Activated CD4-positive, alpha-beta T cell treated with anti-CD3 and anti-CD28 coated beads, Interleukin-2, amount 10 ng/mL, durations not matched to agents 7 days and 5 days (primary cell): Measurements from ENCODE around the gene SFT2D2. TPM values are rescaled to one million over a fixed set of nuclear protein-coding genes. Genes with fewer than 3 reads are reported as not detected.
"Not testable (repeated sequence)": the region's sequence is repeated elsewhere in the genome, so short reads cannot be mapped to it uniquely, and the experiment has no call there.

Experiments used
- CTCF ChIA-PET: fragments of 350-600 bp; sonication (Branson Sonifier 250); formaldehyde crosslinking; loops from one replicate; lab custom pipeline; 2021; ENCODE audit warnings: antibody characterized with exemption; lab: Charles Lee
- POLR2A ChIA-PET: fragments of 350-600 bp; sonication (Branson Sonifier 250); formaldehyde crosslinking; loops from one replicate; lab custom pipeline; 2021; ENCODE audit warnings: antibody characterized with exemption; lab: Charles Lee
- DNase-seq: peaks from one replicate; pipeline ENCODE4 v3.0.0-alpha.2; 2020
- H3K27ac Mint-ChIP-seq: one replicate; pipeline ENCODE4 v1.8.0; 2021; ENCODE audit warnings: mild to moderate bottlenecking, moderate library complexity, mixed read lengths
- H3K27me3 Mint-ChIP-seq: one replicate; pipeline ENCODE4 v1.8.0; 2021; ENCODE audit warnings: mixed read lengths
- H3K36me3 Mint-ChIP-seq: one replicate; pipeline ENCODE4 v1.8.0; 2021; ENCODE audit warnings: low read depth, mixed read lengths
- H3K4me1 Mint-ChIP-seq: one replicate; pipeline ENCODE4 v1.8.0; 2021; ENCODE audit warnings: mixed read lengths
- H3K4me3 Mint-ChIP-seq: one replicate; pipeline ENCODE4 v1.8.0; 2021; ENCODE audit warnings: mild to moderate bottlenecking, moderate library complexity, mixed read lengths
- H3K9me3 Mint-ChIP-seq: one replicate; pipeline ENCODE4 v1.8.0; 2021; ENCODE audit warnings: mixed read lengths
- total RNA-seq, 2 experiments: library from RNA; stranded (reverse); gene quantifications; one replicate each; pipeline ENCODE4 v1.2.3, GENCODE V29; 2021

The SFT2D2 gene
- total RNA-seq, 2 experiments from 2014 or later: 62.2 to 68.3 TPM

DNA sequence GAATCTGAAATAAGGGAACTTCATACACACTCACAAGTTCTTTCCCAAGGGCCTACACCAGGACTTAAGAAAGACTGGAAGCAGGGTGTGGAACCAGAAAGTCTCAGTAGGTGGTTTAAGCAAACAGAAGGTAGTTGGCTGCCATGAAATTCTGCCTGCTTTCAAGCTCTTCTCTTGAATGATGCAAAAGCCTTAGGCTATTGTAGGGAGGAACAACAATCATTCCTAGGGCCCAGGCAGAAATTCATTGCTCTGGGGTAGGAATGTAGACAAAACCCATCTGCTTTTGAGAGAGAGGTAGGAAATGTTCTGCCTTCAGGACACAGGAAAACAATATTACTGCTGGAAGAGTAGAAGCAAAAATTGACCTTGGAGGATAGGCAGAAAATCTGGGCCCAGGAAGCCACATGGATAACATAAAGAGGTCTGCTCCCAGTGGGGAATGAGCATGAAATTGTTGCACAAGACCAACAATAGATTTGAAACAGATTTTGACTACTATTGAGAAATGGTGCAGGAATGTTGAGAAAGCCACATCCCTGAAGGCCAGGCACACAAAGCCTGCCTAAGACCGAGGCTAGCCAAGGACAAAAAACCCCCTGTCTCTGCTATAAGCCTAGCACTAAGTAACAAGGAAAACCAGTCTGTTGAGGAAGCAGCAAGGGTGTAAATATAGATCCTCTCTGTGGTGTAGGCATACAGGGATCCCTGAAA, 22.7 kb upstream of the SFT2D2 start:
- Mint-ChIP-seq H3K36me3 (peaks cover 56% of the 10 kb centered on the region), H3K4me1 (no peaks in the 10 kb centered on the region), H3K27me3 (no peaks in the 10 kb centered on the region), H3K27ac (no peak overlapping the region), H3K9me3 (peaks cover 2% of the 10 kb centered on the region), H3K4me3 (no peak overlapping the region)
- ChIA-PET POLR2A (no interaction called here), CTCF (no interaction called here)
- DNase-seq: no peak

DNA sequence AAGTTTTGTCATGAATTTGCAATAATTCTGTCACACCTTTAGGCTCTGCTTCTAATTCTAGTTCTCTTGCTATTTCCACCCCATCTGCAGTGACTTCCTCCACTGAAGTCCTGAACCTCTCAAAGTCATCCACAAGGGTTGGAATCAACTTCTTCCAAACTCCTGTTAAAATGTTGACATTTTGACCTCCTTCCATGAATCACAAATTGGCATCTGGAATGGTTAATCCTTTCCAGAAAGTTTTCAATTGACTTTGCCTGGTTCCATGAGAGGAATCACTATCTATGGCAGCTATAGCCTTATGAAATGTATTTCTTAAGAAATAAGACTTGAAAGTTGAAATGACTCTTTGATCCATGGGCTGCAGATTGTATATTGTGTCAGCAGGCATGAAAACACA, 19.7 kb upstream of the SFT2D2 start:
- ChIA-PET POLR2A (no interaction called here), CTCF (interaction anchor here (0.6 to 1.4 kb wide), 5 partner anchors 12 to 142 kb away, joined by 3 to 4 read pairs (median 3); no protein-coding TSS in a partner anchor)
- no peak overlapping the region for H3K4me3 Mint-ChIP-seq
- H3K27me3 Mint-ChIP-seq: no peaks in the 10 kb centered on the region
- H3K27ac Mint-ChIP-seq: no peak overlapping the region
- DNase-seq: no peak
- H3K4me1 Mint-ChIP-seq: no peaks in the 10 kb centered on the region
- H3K9me3 Mint-ChIP-seq: peaks cover 13% of the 10 kb centered on the region
- H3K36me3 Mint-ChIP-seq: peaks cover 37% of the 10 kb centered on the region

GRCh38 chr1:168207673-168208072, 18.1 kb upstream of the SFT2D2 start:
- Mint-ChIP-seq H3K9me3 (peaks cover 17% of the 10 kb centered on the region), H3K36me3 (peaks cover 25% of the 10 kb centered on the region)
- H3K27ac Mint-ChIP-seq, CTCF ChIA-PET, H3K4me3 Mint-ChIP-seq, POLR2A ChIA-PET, H3K4me1 Mint-ChIP-seq, H3K27me3 Mint-ChIP-seq, DNase-seq: not testable (repeated sequence)

- peaks cover 2% of the 10 kb centered on the region for H3K4me1 Mint-ChIP-seq
- no peak overlapping the region for H3K27ac Mint-ChIP-seq
- ChIA-PET POLR2A (no interaction called here), CTCF (no interaction called here)
- no peaks in the 10 kb centered on the region for H3K27me3 Mint-ChIP-seq
- no peak overlapping the region for H3K4me3 Mint-ChIP-seq
- no peak for DNase-seq
- peaks cover 9% of the 10 kb centered on the region for H3K36me3 Mint-ChIP-seq
- peaks cover 16% of the 10 kb centered on the region for H3K9me3 Mint-ChIP-seq
These were observed 15.5 kb upstream of the SFT2D2 start for GRCh38 chr1:168210312-168210711.

DNA sequence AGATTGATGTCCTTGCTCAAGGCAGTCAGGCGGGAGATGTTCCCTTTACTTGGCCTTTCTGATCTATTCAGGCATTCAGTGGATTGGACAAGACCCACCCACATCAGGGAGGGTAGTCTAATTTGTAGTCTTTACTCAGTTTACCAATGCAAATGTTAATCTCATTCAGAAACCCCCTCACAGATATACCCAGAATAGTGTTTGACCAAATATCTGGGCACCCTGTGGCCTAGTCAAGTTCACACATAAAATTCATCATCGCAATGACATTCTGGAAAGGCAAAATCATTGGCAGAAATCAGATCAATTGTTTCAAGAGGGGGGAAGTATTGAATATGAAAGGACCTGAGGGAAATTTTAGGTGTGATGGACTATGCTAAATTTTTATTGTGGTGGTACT, 12.5 kb upstream of the SFT2D2 start:
- Mint-ChIP-seq H3K27me3 (peaks cover 2% of the 10 kb centered on the region), H3K4me1 (peaks cover 2% of the 10 kb centered on the region), H3K36me3 (no peaks in the 10 kb centered on the region), H3K4me3 (no peak overlapping the region), H3K27ac (no peak overlapping the region), H3K9me3 (peaks cover 16% of the 10 kb centered on the region)
- ChIA-PET POLR2A (no interaction called here), CTCF (no interaction called here)
- no peak for DNase-seq

GRCh38 chr1:168216171-168216570, 9.6 kb upstream of the SFT2D2 start:
- DNase-seq: no peak
- ChIA-PET CTCF (no interaction called here), POLR2A (no interaction called here)
- H3K36me3 Mint-ChIP-seq: no peaks in the 10 kb centered on the region
- H3K4me3 Mint-ChIP-seq: no peak overlapping the region
- H3K27me3 Mint-ChIP-seq: peaks cover 2% of the 10 kb centered on the region
- no peak overlapping the region for H3K27ac Mint-ChIP-seq
- peaks cover 4% of the 10 kb centered on the region for H3K9me3 Mint-ChIP-seq
- peaks cover 2% of the 10 kb centered on the region for H3K4me1 Mint-ChIP-seq

DNA sequence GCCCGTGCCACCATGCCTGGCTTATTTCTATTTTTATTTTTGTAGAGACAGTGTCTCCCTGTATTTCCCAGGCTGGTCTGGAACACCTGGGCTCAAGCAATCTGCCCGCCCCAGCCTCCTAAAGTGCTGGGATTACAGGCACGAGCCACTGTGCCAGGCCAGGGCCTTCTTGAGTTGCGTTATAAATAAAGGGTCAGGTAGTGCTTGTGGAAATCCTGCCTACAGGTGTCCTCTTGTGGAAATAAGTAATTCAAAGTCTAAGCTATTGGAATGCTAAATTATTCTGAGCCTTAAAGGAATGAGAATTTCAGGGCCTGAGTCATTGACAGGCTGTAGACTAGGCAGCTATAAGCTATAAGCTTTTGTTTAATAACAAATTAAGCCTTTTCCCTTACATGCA, 8.1 kb upstream of the SFT2D2 start:
- POLR2A ChIA-PET: no interaction called here
- no peak for DNase-seq
- no peaks in the 10 kb centered on the region for H3K36me3 Mint-ChIP-seq
- CTCF ChIA-PET: interaction anchor here (0.7 to 1.6 kb wide), 2 partner anchors 11 to 43 kb away, joined by 3 to 4 read pairs; no protein-coding TSS in a partner anchor
- H3K27ac Mint-ChIP-seq: no peak overlapping the region
- H3K4me3 Mint-ChIP-seq: no peak overlapping the region
- no peaks in the 10 kb centered on the region for H3K9me3 Mint-ChIP-seq
- peaks cover 2% of the 10 kb centered on the region for H3K27me3 Mint-ChIP-seq
- H3K4me1 Mint-ChIP-seq: no peaks in the 10 kb centered on the region

DNA sequence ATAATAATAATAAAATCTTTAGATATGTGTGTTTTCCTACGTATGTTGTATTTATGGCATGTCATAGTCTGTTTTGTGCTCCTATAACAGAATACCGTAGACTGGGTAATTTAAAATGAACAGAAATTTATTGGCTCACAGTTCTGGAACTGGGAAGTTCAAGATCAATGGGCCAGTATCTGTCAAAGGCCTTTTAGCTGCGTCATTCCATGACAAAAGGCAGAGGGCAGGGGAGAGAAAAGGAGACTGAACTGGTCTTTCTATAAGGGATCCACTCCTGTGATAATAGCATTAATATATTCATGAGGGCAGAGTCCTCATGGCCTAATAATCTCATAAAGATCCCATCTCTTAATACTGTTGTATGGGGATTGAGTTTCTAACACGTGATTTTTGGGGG, 7.1 kb upstream of the SFT2D2 start:
- Mint-ChIP-seq H3K27me3 (peaks cover 5% of the 10 kb centered on the region), H3K4me3 (no peak overlapping the region), H3K36me3 (no peaks in the 10 kb centered on the region), H3K4me1 (peaks cover 2% of the 10 kb centered on the region), H3K27ac (no peak overlapping the region), H3K9me3 (no peaks in the 10 kb centered on the region)
- no peak for DNase-seq
- CTCF ChIA-PET: interaction anchor here (1.1 to 1.3 kb wide), 2 partner anchors 17 to 28 kb away, joined by 3 to 4 read pairs; no protein-coding TSS in a partner anchor
- POLR2A ChIA-PET: no interaction called here

GRCh38 chr1:168220470-168220871, 5.3 kb upstream of the SFT2D2 start:
- Mint-ChIP-seq H3K36me3 (no peaks in the 10 kb centered on the region), H3K9me3 (no peaks in the 10 kb centered on the region), H3K27me3 (peaks cover 5% of the 10 kb centered on the region), H3K27ac (no peak overlapping the region), H3K4me1 (peaks cover 14% of the 10 kb centered on the region), H3K4me3 (no peak overlapping the region)
- POLR2A ChIA-PET: no interaction called here
- CTCF ChIA-PET: interaction anchor here (0.6 kb wide), 1 partner anchor 19 kb away, joined by 3 read pairs; no protein-coding TSS in a partner anchor
- DNase-seq: no peak

DNA sequence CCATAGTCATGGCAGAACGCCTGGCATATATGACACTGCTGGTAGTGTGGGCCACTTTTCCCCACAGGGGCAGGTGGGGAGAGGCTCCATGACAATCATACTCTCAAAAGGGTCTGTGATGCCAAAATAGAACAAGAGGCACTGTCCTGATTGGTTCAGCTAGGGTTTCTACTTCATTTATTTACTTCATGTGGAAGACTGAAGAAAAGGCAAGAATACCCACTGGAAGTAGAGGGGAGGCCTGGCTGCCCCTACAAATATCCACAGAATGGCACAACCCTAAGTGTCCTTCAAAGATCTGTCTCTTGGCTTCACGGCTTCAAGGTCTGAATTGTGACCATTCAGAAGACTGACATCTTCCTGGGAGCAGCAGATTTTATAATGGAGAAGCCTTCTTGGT, 4.5 kb upstream of the SFT2D2 start:
- Mint-ChIP-seq H3K4me3 (no peak overlapping the region), H3K9me3 (no peaks in the 10 kb centered on the region), H3K27ac (no peak overlapping the region), H3K4me1 (peaks cover 15% of the 10 kb centered on the region), H3K27me3 (peaks cover 5% of the 10 kb centered on the region), H3K36me3 (no peaks in the 10 kb centered on the region)
- ChIA-PET CTCF (interaction anchor here (1.5 kb wide), 1 partner anchor 12 kb away, joined by 4 read pairs; no protein-coding TSS in a partner anchor), POLR2A (no interaction called here)
- DNase-seq: no peak

DNA sequence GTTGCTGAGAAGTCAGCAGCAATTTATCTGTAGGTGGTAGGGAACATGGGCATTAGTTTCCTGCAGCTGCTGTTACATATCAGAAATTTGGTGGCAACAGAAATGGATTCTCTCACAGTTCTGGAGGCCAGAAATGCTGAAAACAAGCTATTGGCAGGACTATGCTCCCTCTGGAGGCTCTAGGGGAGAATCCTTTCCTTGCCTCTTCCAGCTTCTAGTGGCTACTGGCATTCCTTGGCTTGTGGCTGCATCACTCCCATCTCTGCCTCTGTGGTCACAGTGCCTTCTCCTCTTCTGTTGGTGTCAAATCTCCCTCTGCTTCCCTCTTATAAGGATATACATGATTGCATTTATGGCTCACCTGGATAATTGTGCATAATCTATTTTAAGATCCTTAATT, 2.5 kb upstream of the SFT2D2 start:
- Mint-ChIP-seq H3K27me3 (peaks cover 2% of the 10 kb centered on the region), H3K4me1 (peaks cover 29% of the 10 kb centered on the region), H3K36me3 (peaks cover 14% of the 10 kb centered on the region), H3K9me3 (no peaks in the 10 kb centered on the region), H3K27ac (no peak overlapping the region), H3K4me3 (no peak overlapping the region)
- CTCF ChIA-PET: no interaction called here
- DNase-seq: no peak
- POLR2A ChIA-PET: no interaction called here

- Mint-ChIP-seq H3K36me3 (peaks cover 20% of the 10 kb centered on the region), H3K4me1 (peaks cover 35% of the 10 kb centered on the region), H3K9me3 (no peaks in the 10 kb centered on the region), H3K4me3 (no peak overlapping the region), H3K27me3 (peaks cover 2% of the 10 kb centered on the region), H3K27ac (no peak overlapping the region)
- no peak for DNase-seq
- ChIA-PET CTCF (interaction anchor here (3.9 kb wide), 1 partner anchor 11 kb away, joined by 35 read pairs; no protein-coding TSS in a partner anchor), POLR2A (no interaction called here)
These were observed 1.9 kb upstream of the SFT2D2 start for GRCh38 chr1:168223681-168224540.

DNA sequence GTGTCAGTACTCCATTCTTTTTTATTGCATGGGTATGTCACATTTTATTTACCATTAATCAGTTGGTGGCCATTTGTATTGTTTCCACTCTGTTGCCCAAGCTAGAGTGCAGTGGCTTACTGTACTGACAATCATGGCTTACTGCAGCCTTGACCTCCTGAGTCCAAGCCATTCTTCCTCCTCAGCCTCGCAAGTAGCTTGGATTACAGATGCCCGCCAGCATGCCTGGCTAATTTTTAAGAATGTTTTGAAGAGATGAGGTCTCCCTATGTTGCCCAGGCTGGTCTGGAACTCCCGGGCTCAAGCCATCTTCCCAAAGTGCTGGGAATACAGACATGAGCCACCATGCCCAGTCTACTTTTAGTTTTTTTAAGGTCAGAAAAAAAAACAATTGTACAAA, 813 bp upstream of the SFT2D2 start:
- Mint-ChIP-seq H3K27me3 (peaks cover 2% of the 10 kb centered on the region), H3K4me3 (peak overlapping the region; percentile 88), H3K27ac (peak overlapping the region; percentile 87), H3K36me3 (peaks cover 31% of the 10 kb centered on the region), H3K9me3 (no peaks in the 10 kb centered on the region), H3K4me1 (peaks cover 46% of the 10 kb centered on the region)
- CTCF ChIA-PET: interaction anchor here (3.9 kb wide), 1 partner anchor 10 kb away, joined by 35 read pairs; no protein-coding TSS in a partner anchor
- POLR2A ChIA-PET: interaction anchor here (0.7 to 2.9 kb wide), 2 partner anchors 10 to 671 kb away, joined by 3 to 23 read pairs; no protein-coding TSS in a partner anchor
- DNase-seq: no peak
